Naive thymus-derived CD8-positive, alpha-beta T cell (primary cell): ENCODE measurements around the gene AKR1B1. TPM values are rescaled to one million over a fixed set of nuclear protein-coding genes. Genes with fewer than 3 reads are reported as not detected.

ENCODE experiments used
- ATAC-seq, 2 donors: fragments of 150-1000 bp; cut with Tn5 transposase in 1 of 2; sonication (Bioruptor Pico), chemical (Tn5 transposase) in 1 of 2; 1 replicate in 1 of 2; 2 replicates in 1 of 2; pipeline ENCODE4 v1.10.0; 2021; ENCODE audit warnings: mild to moderate bottlenecking in 2 of 2, moderate library complexity in 2 of 2
- POLR2A ChIA-PET: fragments of 350-600 bp; sonication (Branson Sonifier 250); formaldehyde crosslinking; loops from one replicate; lab custom pipeline; 2021; ENCODE audit warnings: antibody characterized with exemption; lab: Charles Lee
- DNase-seq, 10 donors: peaks; one replicate each; pipeline versions ENCODE4 v3.0.0 to v3.0.0-alpha.2; 2020 to 2022
- H3K27ac Mint-ChIP-seq, 10 donors: one replicate each; pipeline ENCODE4 v1.8.0; 2020 to 2022; ENCODE audit warnings: mild to moderate bottlenecking in 10 of 10, mixed read lengths in 10 of 10, moderate library complexity in 4 of 10, inconsistent platforms in 1 of 10
- H3K27me3 Mint-ChIP-seq, 5 donors: one replicate each; pipeline ENCODE4 v1.8.0; 2021 to 2022; ENCODE audit warnings: mixed read lengths in 5 of 5
- H3K36me3 Mint-ChIP-seq, 3 donors: one replicate each; pipeline ENCODE4 v1.8.0; 2020 to 2022; ENCODE audit warnings: mixed read lengths in 3 of 3, mild to moderate bottlenecking in 2 of 3, inconsistent platforms in 1 of 3
- H3K4me1 Mint-ChIP-seq, 4 donors: one replicate each; pipeline ENCODE4 v1.8.0; 2021 to 2022; ENCODE audit warnings: mixed read lengths in 4 of 4
- H3K4me3 Mint-ChIP-seq, 10 donors: one replicate each; pipeline ENCODE4 v1.8.0; 2020 to 2022; ENCODE audit warnings: mild to moderate bottlenecking in 10 of 10, mixed read lengths in 10 of 10, moderate library complexity in 6 of 10, inconsistent platforms in 1 of 10
- H3K9me3 Mint-ChIP-seq, 9 donors: one replicate each; pipeline ENCODE4 v1.8.0; 2020 to 2022; ENCODE audit warnings: mixed read lengths in 9 of 9, mild to moderate bottlenecking in 3 of 9, inconsistent platforms in 1 of 9, moderate library complexity in 1 of 9
- polyA plus RNA-seq, 3 donors: library from polyadenylated mRNA; unstranded; fragments of 300-500 nt; fragmentation: Illumina TruSeq; gene quantifications; one replicate each; pipeline ENCODE4 v1.2.3, GENCODE V29; 2021
- total RNA-seq, 8 experiments: library from RNA in 2 of 8; stranded (reverse) in 2 of 8; gene quantifications; one replicate each; pipeline ENCODE4 v1.2.3 and lab custom pipeline; 2021 to 2026

AKR1B1 gene
- total and polyA plus RNA-seq, 5 experiments from 2014 or later = 130 to 202 (median 181) TPM

GRCh38 chr7:134396031-134396430, 62.9 kb downstream of the AKR1B1 start:
- no peak overlapping the region for H3K4me3 Mint-ChIP-seq
- H3K9me3 Mint-ChIP-seq = peaks cover 0 to 3% (median 0%) of the 10 kb centered on the region in 9 donors
- ATAC-seq = no peak
- peaks cover 7 to 50% (median 18%) of the 10 kb centered on the region in 5 donors for H3K27me3 Mint-ChIP-seq
- no peaks in the 10 kb centered on the region for H3K36me3 Mint-ChIP-seq
- no peak overlapping the region for H3K27ac Mint-ChIP-seq
- DNase-seq = no peak
- POLR2A ChIA-PET = no interaction called here
- no peaks in the 10 kb centered on the region for H3K4me1 Mint-ChIP-seq

GRCh38 chr7:134395604-134396003, 63.3 kb downstream of the AKR1B1 start:
- POLR2A ChIA-PET = no interaction called here
- Mint-ChIP-seq H3K9me3 (peaks cover 0 to 3% (median 0%) of the 10 kb centered on the region in 9 donors), H3K36me3 (no peaks in the 10 kb centered on the region), H3K27me3 (peaks cover 7 to 50% (median 18%) of the 10 kb centered on the region in 5 donors), H3K4me1 (no peaks in the 10 kb centered on the region), H3K4me3 (no peak overlapping the region), H3K27ac (no peak overlapping the region)
- no peak for DNase-seq
- no peak for ATAC-seq

GRCh38 chr7:134394056-134394455, 64.8 kb downstream of the AKR1B1 start:
- DNase-seq (no peak), ATAC-seq (no peak)
- H3K36me3 Mint-ChIP-seq = no peaks in the 10 kb centered on the region
- H3K4me3 Mint-ChIP-seq = no peak overlapping the region
- POLR2A ChIA-PET = no interaction called here
- no peak overlapping the region for H3K27ac Mint-ChIP-seq
- H3K9me3 Mint-ChIP-seq = peaks cover 0 to 1% (median 0%) of the 10 kb centered on the region in 9 donors
- no peaks in the 10 kb centered on the region for H3K4me1 Mint-ChIP-seq
- peaks cover 7 to 48% (median 17%) of the 10 kb centered on the region in 5 donors for H3K27me3 Mint-ChIP-seq

Other genes with a start within 250 kb of the AKR1B1 start
- 10 to 100 TPM; 11.9 to 16.8 TPM for gene SLC35B4, start 142.2 kb downstream of the AKR1B1 start, total RNA-seq
- gene SLC35B4, start 142.2 kb downstream of the AKR1B1 start, polyA plus RNA-seq = 10 to 100 TPM; 12.7 to 21.6 (median 17.4) TPM
- gene AKR1B10, start 68.5 kb upstream of the AKR1B1 start, total RNA-seq = not detected
- gene AKR1B10, start 68.5 kb upstream of the AKR1B1 start, polyA plus RNA-seq = not detected
- not detected for gene AKR1B15, start 90.0 kb upstream of the AKR1B1 start, total RNA-seq
- gene AKR1B15, start 90.0 kb upstream of the AKR1B1 start, polyA plus RNA-seq = not detected
- 10 to 100 TPM; 25.1 to 26.3 TPM for gene BPGM, start 187.8 kb upstream of the AKR1B1 start, total RNA-seq
- 10 to 100 TPM; 17.2 to 30.1 (median 21.3) TPM for gene BPGM, start 187.8 kb upstream of the AKR1B1 start, polyA plus RNA-seq